IPS DF 19.7 (cell line): Measurements from ENCODE around the gene CWC22.
"Not testable (repeated sequence)": the region's sequence is repeated elsewhere in the genome, so short reads cannot be mapped to it uniquely, and the experiment has no call there.

Experiments
- DNase-seq: peaks from one replicate; pipeline ENCODE4 v3.0.0-alpha.2; 2013; ENCODE audit warnings: low read depth, low spot score

The CWC22 gene

GRCh38 chr2:180006781-180007579 is at the start of gene CWC22:
Gene CWC22 (minus strand): TSS chr2:180007297. CDS start chr2:179993341, 13,956 bp downstream.
- DNase-seq, result peak; percentile 75

GRCh38 chr2:180056367-180057118 is 49.4 kb upstream of the CWC22 start:
- DNase-seq, result peak; percentile 91

GRCh38 chr2:180054576-180054975 is 47.5 kb upstream of the CWC22 start:
- not testable (repeated sequence) for DNase-seq

DNA sequence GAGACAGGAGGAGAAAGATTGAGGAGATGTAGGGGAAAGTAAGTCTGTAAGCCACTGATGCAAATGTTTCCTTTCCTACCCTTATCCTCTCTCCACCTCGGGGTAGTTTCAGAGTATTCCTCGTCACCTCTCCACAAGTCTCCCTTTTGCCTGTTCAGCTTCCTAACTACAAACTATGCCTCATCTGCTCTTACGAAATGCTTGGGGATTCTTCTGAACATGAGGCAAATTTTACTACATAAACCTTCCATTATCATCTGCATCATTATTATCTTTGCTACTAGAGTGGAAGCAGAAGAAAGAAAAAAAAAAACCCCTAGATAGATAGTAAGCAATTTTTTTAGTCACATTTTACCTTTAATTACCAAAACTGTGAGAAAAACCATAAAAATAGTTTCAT is 43.1 kb upstream of the CWC22 start:
- DNase-seq, result no peak

GRCh38 chr2:180048251-180048650 is 41.2 kb upstream of the CWC22 start:
- DNase-seq, result no peak

GRCh38 chr2:180046776-180047175 is 39.7 kb upstream of the CWC22 start:
- DNase-seq, result no peak

DNA sequence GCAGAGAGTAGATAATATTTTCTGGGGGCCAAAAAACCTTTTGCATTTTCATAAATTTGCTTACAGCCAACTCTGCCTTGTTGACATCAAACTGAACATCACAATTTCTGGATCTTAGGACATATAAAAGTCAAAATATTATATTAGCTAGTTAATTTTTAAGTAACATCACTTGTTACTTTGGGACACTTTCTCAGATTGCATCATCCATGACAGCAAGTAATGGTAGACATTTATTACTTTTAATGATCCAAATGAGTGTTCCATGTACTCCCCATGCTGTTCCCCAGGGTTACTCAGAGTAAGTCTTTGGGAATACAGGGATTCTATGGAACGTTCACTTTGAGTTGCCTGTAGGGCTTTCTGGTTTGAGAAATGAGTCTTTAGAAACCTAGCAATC is 39.1 kb upstream of the CWC22 start:
- DNase-seq, result no peak

DNA sequence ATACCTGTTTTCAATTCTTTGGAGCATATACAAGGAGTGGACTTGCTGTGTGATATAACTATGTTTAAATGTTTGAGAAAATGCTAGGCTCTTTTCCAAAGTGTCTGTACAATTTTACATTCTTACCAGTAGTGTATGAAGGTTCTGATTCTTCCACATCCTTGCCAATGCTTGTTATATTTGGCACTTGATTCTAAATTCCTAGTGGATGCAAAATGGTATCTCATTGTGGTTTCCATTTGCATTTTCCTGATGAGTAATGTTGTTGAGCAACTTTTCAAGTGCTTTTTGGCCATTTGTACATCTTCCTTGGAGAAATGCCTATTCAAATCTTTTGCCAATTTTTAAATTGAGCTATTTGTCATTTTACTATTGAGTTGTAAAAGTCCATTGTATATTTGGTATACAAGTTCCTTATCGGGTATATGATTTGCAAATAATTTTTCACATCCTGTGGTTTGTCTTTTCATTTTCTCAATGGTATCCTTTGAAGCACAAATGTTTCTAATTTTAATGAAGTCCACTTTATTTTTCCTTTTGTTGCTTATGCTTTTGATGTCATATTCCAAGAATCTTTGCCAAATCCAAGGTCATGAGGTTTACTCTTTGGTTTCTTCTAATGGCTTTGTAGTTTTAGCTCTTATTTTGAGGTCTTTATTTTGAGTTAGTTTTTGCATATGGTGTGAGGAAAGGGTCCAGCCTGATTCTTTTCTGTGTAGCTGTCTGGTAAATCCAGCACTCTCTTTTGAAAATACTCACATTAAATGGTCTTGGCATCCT is 33.2 kb upstream of the CWC22 start:
- DNase-seq, result no peak

GRCh38 chr2:180038997-180039396 is 31.9 kb upstream of the CWC22 start:
- no peak for DNase-seq

- peak; percentile 63 for DNase-seq
Measured at GRCh38 chr2:180033993-180034894, 27.1 kb upstream of the CWC22 start.

DNA sequence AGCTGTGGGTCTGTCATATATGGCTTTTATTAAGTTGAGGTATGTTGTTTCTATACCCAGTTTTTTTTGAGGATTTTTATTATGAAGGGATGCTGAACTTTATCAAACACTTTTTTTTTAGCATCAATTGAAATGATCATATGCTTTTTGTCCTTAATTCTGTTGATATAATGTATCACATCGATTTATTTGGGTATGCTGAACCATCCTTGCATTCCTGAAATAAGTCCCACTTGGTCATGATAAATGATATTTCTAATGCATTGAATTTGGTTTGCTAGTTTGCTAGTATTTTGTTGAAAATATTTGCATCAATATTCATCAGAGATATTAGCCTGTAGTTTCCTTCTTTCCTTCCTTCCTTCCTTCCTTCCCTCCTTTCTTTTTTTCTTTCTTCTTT is 22.5 kb upstream of the CWC22 start:
- DNase-seq, result no peak

- DNase-seq, result no peak
Measured at GRCh38 chr2:180021850-180022249, 14.8 kb upstream of the CWC22 start.

- no peak for DNase-seq
Measured at GRCh38 chr2:180017784-180018183, 10.7 kb upstream of the CWC22 start.

DNA sequence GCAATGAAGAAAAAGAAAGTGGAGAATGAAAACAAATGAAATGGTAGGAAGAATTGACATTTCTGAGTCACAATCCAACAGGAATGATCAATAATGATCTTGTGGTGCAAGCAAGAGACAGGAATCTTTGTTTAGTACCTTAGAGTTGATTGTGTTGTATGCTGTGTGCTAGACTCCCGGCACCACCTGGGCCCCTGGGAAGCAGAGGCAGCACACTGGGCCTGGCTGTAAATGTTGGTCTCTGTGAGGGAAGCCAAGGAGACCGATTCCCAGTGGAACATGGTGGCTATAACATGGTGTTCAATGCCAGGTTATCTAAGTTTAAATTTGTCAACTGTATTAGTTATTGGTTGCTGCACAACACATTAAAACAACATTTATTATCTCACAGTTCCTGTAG is 9.8 kb upstream of the CWC22 start:
- no peak for DNase-seq

DNA sequence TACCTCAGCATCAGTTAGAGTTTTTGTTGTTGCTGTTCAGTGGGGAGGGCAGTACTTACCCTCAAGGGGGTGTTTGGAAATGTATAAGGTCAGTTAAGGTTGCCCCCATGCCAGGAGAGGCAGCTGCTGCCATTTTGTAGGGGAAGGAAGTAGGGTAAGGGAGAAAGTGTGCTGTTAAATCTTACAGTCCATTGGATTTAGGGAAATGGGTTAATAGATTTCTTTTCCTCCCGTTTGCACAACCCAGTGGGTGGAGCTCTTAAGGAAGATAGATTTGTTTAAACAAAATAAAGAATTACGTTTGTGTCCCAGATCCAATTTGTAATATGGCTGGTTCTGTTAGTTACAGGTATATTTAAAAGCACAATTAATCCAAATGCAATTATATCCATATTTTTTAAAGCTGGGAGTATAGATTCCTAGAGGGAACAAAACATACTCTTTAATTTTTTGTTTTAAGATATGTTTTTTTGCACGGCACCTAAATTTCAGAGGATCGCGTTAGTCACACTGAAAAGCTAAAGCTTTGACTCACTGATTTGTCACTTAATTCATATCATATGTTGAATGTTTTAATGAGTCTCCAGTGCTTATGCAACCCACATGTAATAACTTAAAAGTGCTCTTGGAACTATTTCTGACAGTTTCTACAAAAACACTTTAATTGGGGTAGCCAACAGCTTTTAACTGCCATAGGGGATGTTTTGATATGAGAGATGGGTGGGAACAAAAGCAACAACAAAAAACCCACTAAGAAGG is 9.0 kb upstream of the CWC22 start:
- no peak for DNase-seq

- no peak for DNase-seq
Measured at GRCh38 chr2:180012523-180012922, 5.4 kb upstream of the CWC22 start.

DNA sequence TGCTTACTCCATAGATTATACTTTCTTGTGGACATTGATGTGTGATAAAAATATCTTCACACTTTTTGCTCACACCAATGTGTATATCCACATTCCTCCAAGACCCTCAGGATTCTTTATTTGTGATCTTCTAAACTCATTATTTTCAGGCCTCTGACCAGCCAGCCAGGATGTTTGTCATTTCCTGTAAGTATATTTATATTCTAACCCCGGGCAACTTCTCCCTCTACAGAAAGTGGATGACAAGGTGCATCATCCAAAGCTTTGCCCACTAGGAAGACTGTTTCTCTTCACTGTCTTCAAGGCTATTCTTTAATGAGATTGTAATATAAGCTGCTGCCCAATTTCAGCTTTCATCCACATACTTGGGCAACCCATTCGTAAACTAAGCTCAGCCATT is 3.6 kb upstream of the CWC22 start:
- no peak for DNase-seq

DNA sequence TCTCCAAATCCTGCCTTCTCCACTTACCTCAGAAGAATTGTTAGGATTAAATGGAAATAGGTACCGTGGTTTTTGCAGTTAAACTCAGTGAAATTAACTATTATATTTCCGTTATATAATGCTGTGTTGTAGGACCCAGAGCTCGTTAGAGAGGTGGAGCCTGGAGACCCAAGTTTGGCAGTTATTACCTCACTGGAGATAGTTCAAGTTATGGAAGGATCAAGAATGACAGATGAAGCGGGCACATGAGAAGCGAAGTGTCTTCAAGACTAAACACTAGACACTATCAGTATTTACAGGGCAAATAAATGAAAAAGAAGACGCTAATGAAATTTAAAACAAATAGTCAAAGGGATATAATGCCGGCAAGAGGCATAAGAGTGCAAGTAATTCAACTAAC is 866 bp downstream of the CWC22 start:
- DNase-seq, result no peak

GRCh38 chr2:180005465-180005864 is 1.6 kb downstream of the CWC22 start:
- DNase-seq, result not testable (repeated sequence)

- no peak for DNase-seq
Measured at GRCh38 chr2:180004731-180005130, 2.4 kb downstream of the CWC22 start.
